Caco-2 (cell line): ENCODE results near the gene RAB3D. TPM values are rescaled to one million over a fixed set of nuclear protein-coding genes. Genes with fewer than 3 reads are reported as not detected.

Experiments
- BruUV-seq: library from RNA; stranded (reverse); fragments of 400-500 nt; replicated peaks from 2 replicates; lab custom pipeline; 2021; lab: Mats Ljungman, UMichigan
- CTCF ChIA-PET: fragments of 300-600 bp; sonication (Branson Sonifier 250); formaldehyde crosslinking; loops from one replicate; lab custom pipeline; 2022; ENCODE audit warnings: antibody characterized with exemption; lab: Charles Lee
- POLR2A ChIA-PET: fragments of 300-600 bp; sonication (Branson Sonifier 250); formaldehyde crosslinking; loops from one replicate; lab custom pipeline; 2022; ENCODE audit warnings: antibody characterized with exemption; lab: Charles Lee
- DNase-seq, 2 experiments: peaks; one replicate each; pipeline versions ENCODE4 v3.0.0 to v3.0.0-alpha.2; 2020 to 2022
- H3K27me3 ChIP-seq: replicated peaks from 2 replicates; pipeline ENCODE4 v1.6.0; 2011; ENCODE audit warnings: low read length; ENCODE audit not compliant: control insufficient read depth, insufficient read depth
- H3K36me3 ChIP-seq: 2 replicates; pipeline ENCODE4 v1.5.1; 2011; ENCODE audit warnings: low read length; ENCODE audit not compliant: control insufficient read depth, insufficient read depth
- H3K4me1 ChIP-seq: fragments of 250-450 bp; sonication (Bioruptor Pico); 2 replicates; pipeline ENCODE4 v1.5.1; 2020; ENCODE audit warnings: mild to moderate bottlenecking
- H3K4me3 ChIP-seq: 2 replicates; pipeline ENCODE4 v1.5.1; 2011; ENCODE audit warnings: low read depth, mild to moderate bottlenecking, control low read depth, low read length
- H3K9me3 ChIP-seq: fragments of 250-450 bp; sonication (Bioruptor Pico); 2 replicates; pipeline ENCODE4 v1.5.1; 2020; ENCODE audit warnings: mild to moderate bottlenecking, moderate library complexity
- H3K27ac Mint-ChIP-seq: one replicate; pipeline ENCODE4 v1.8.0; 2022; ENCODE audit warnings: mixed read lengths; ENCODE audit not compliant: unreplicated experiment
- H3K27me3 Mint-ChIP-seq: one replicate; pipeline ENCODE4 v1.8.0; 2022; ENCODE audit warnings: mixed read lengths; ENCODE audit not compliant: insufficient read depth, unreplicated experiment
- H3K36me3 Mint-ChIP-seq: one replicate; pipeline ENCODE4 v1.8.0; 2022; ENCODE audit warnings: mild to moderate bottlenecking, mixed read lengths; ENCODE audit not compliant: insufficient read depth, unreplicated experiment
- H3K4me1 Mint-ChIP-seq: one replicate; pipeline ENCODE4 v1.8.0; 2022; ENCODE audit warnings: low read depth, mixed read lengths; ENCODE audit not compliant: unreplicated experiment
- H3K4me3 Mint-ChIP-seq: one replicate; pipeline ENCODE4 v1.8.0; 2022; ENCODE audit warnings: mild to moderate bottlenecking, moderate library complexity, mixed read lengths; ENCODE audit not compliant: unreplicated experiment
- H3K9me3 Mint-ChIP-seq: one replicate; pipeline ENCODE4 v1.8.0; 2022; ENCODE audit warnings: mixed read lengths; ENCODE audit not compliant: unreplicated experiment
- CTCF ChIP-seq, 2 experiments: fragments of 200-600 bp in 1 of 2; IDR thresholded peaks; 1 replicate in 1 of 2; 2 replicates in 1 of 2; pipeline versions ENCODE4 v1.5.1 to v1.8.0; 2011 to 2022; ENCODE audit warnings: antibody characterized with exemption in 1 of 2, control low read depth in 1 of 2, inconsistent platforms in 1 of 2, low read depth in 1 of 2, low read length in 1 of 2, mild to moderate bottlenecking in 1 of 2, moderate library complexity in 1 of 2; ENCODE audit not compliant: insufficient read depth in 1 of 2, severe bottlenecking in 1 of 2, unreplicated experiment in 1 of 2
- intact Hi-C: fragments of 100-400 bp; cut with micrococcal nuclease; formaldehyde crosslinking; loops from one replicate; pipeline ENCODE4 v1.10.0; 2022; ENCODE audit not compliant: unreplicated experiment
- total RNA-seq: library from RNA; stranded (reverse); gene quantifications from 2 replicates; pipeline ENCODE4 v1.2.3, GENCODE V29; 2022

The RAB3D gene
- total RNA-seq, 1 experiment from 2014 or later: 28.0 TPM

DNA sequence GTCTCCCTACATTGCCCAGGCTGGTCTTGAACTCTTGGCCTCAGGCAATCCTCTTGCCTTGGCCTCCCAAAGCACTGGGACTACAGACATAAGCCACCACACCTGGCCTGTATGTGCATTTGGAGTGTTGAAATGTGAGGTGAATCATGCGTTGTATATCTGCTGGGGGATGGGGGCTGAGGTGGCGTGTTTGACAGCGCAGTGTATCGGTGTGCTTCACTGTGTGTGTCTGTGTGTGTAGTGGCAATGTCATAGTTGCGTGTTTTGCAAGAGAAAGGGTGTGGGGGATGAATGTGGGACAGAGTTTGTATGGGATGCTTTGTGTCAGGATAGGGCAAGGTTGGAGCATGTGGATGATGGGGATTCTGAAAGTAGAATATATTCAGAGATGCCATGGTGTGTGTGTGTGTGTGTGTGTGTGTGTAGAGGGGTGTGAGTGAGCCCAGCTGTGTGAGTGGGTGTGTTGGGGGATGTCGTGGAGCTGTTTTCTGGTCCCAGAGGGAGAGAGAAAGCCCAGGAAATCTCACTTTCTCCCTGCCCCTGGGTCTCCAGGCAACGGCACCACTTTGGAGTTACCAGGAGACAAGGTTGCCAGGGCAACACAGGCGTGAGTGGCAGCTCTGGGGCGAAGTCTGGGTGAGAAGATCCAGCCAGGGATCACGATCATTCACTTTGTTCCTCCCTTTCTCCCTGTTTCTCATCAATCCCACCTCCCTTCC lies 33.9 kb upstream of the RAB3D start:
- BruUV-seq: no TSS peak
- Mint-ChIP-seq H3K27ac (peak overlapping the region; percentile 8), H3K27me3 (no peaks in the 10 kb centered on the region)

DNA sequence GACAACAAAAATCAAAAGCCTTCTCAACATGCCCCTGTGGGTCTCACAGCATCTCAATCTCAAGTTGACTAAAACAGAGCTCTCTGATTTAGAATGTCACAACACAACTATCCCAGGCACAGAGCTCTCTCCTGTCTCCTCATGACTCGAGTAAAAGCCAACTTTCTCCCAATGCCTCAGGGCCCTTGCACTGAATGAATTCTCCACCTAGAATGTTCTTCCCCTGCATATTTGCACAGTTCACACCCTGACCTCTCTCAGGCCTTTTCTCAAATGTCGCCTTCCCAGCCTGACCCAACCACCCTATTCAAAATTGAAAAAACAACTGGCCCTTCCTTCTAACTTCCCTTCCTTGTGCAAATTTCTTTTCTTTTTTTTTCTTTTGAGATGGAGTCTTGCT lies 31.3 kb upstream of the RAB3D start:
- H3K4me1 ChIP-seq: peaks cover 9% of the 10 kb centered on the region; the same call in 1 of the 2 replicates
- Mint-ChIP-seq H3K4me3 (no peak overlapping the region), H3K9me3 (no peaks in the 10 kb centered on the region), H3K27me3 (no peaks in the 10 kb centered on the region), H3K4me1 (no peaks in the 10 kb centered on the region), H3K36me3 (peaks cover 14% of the 10 kb centered on the region), H3K27ac (no peak overlapping the region)
- BruUV-seq: no TSS peak
- no peaks in the 10 kb centered on the region for H3K27me3 ChIP-seq
- H3K9me3 ChIP-seq: no peaks in the 10 kb centered on the region
- no peak for TF ChIP-seq CTCF (IDR thresholded peaks at IDR 0.05; ENCODE audit: insufficient read depth in 1 of 2, low read depth in 1 of 2, low read length in 1 of 2, severe bottlenecking in 1 of 2, unreplicated experiment in 1 of 2)
- POLR2A ChIA-PET: no interaction called here
- no peak for DNase-seq
- intact Hi-C loops: no loop called here
- CTCF ChIA-PET: interaction anchor here (0.7 to 2.2 kb wide), 2 partner anchors 10 to 13 kb away, joined by 3 to 7 read pairs; partner anchors contain the start of gene EPOR
- no peaks in the 10 kb centered on the region for H3K36me3 ChIP-seq
- H3K4me3 ChIP-seq: no peak overlapping the region

More for the DNA sequence above, 33.9 kb upstream of the RAB3D start:
- TF ChIP-seq CTCF (IDR thresholded peaks at IDR 0.05; ENCODE audit: insufficient read depth in 1 of 2, low read depth in 1 of 2, low read length in 1 of 2, severe bottlenecking in 1 of 2, unreplicated experiment in 1 of 2): no peak
- no peaks in the 10 kb centered on the region for H3K9me3 Mint-ChIP-seq
- CTCF ChIA-PET: interaction anchor here (1.6 to 2.1 kb wide), 2 partner anchors 10 to 79 kb away, joined by 4 to 26 read pairs; partner anchors contain the start of gene EPOR
- POLR2A ChIA-PET: no interaction called here
- Histone ChIP-seq H3K9me3 (no peaks in the 10 kb centered on the region), H3K4me3 (no peak overlapping the region), H3K36me3 (no peaks in the 10 kb centered on the region), H3K27me3 (no peaks in the 10 kb centered on the region), H3K4me1 (peaks cover 10% of the 10 kb centered on the region; the same call in 1 of the 2 replicates)
- DNase-seq: no peak
- intact Hi-C loops: no loop called here
- H3K4me3 Mint-ChIP-seq: peak overlapping the region; percentile 41
- peaks cover 14% of the 10 kb centered on the region for H3K36me3 Mint-ChIP-seq
- H3K4me1 Mint-ChIP-seq: no peaks in the 10 kb centered on the region

DNA sequence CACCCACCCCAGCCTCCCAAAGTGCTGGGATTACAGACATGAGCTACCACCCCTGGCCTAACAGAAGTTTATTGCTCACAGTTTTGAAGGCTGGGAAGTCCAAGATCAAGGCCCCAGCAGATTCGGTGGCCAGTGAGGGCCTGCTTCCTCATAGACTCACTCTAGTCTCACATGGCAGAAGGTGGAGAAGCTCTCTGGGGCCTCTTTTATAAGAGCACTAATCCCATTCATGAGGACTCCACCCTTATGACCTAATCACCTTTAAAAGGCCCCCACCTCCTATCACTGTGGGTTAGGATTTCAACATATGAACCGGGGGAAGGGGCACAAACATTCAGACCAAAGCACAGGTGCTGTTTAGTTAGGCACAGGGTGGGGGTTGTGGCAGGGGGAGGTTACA lies 28.1 kb upstream of the RAB3D start:
- no peak overlapping the region for H3K4me3 ChIP-seq
- no peaks in the 10 kb centered on the region for H3K36me3 ChIP-seq
- no peak for DNase-seq
- no peaks in the 10 kb centered on the region for H3K27me3 Mint-ChIP-seq
- H3K4me1 ChIP-seq: no peaks in the 10 kb centered on the region
- H3K27ac Mint-ChIP-seq: no peak overlapping the region
- H3K9me3 ChIP-seq: no peaks in the 10 kb centered on the region
- no peak for TF ChIP-seq CTCF (IDR thresholded peaks at IDR 0.05; ENCODE audit: insufficient read depth in 1 of 2, low read depth in 1 of 2, low read length in 1 of 2, severe bottlenecking in 1 of 2, unreplicated experiment in 1 of 2)
- intact Hi-C loops: no loop called here
- CTCF ChIA-PET: no interaction called here
- BruUV-seq: no TSS peak
- H3K9me3 Mint-ChIP-seq: no peaks in the 10 kb centered on the region
- H3K36me3 Mint-ChIP-seq: peaks cover 14% of the 10 kb centered on the region
- H3K4me1 Mint-ChIP-seq: no peaks in the 10 kb centered on the region
- POLR2A ChIA-PET: no interaction called here
- no peak overlapping the region for H3K4me3 Mint-ChIP-seq
- H3K27me3 ChIP-seq: no peaks in the 10 kb centered on the region
